Stimulated activated CD8-positive, alpha-beta memory T cell treated with anti-CD3 and anti-CD28 coated beads, Interleukin-12 subunit alpha, Interleukin-12 subunit beta, amount 100 ng/mL, for 24 hours (primary cell): ENCODE data around the gene ZNF493.

ENCODE experiments used
- DNase-seq: peaks from one replicate; pipeline ENCODE4 v3.0.0-alpha.2; 2020; ENCODE audit errors: extremely low read depth

Gene ZNF493

DNA sequence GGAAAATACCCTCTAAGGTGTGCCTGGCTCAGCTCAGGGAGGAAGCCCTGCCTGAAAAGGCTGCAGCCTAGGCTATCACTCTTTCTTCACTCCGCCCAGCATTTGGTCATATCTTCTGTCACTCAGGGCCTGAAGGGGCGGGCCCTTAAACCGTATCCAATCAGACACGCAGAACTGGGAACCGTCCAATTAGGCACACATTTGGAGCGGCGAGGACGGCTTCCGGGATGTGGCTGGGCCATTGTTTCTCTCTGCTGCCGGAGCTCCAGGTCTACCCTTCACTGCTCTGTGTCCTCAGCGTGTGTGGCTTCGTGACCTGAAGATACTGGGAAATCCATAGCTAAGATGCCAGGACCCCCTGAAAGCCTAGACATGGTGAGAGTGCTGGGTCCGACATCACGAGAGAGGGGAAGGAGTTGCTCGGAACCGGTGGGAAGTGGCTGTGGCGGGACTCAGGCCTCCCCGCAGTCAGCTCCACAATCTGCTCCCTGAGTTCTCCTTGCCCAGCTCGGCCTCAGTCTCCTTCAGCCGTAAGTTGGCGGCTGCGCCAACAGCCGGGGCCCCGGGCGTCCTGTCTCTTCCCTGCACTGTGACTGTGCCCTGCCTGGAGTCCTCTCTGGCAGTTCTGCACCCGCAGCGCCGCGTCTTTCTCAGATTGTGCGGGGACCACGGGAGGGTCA lies at the start of gene ZNF493:
ZNF493 (plus strand) TSS at position 241 of the 680 bp plus-strand sequence; CDS start at position 346, 105 bp downstream.
- DNase-seq = peak; percentile 76

DNA sequence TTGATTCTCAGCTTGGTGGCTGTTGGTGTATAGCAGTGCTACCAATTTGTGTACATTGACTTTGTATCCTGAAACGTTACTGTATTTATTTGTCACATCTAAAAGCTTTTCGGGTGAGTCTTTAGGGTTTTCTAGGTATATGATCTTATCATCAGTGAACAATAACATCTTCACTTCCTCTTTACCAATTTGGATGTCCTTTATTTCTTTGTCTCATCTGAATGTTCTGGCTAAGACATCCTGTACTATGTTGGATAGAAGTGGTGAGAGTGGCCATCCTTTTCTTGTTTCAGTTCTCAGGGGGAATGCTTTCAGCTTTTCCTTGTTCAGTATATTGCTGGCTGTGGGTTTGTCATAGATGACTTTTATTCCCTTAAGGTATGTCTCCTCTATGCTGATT lies 44.1 kb upstream of the ZNF493 start:
- DNase-seq = no peak

DNA sequence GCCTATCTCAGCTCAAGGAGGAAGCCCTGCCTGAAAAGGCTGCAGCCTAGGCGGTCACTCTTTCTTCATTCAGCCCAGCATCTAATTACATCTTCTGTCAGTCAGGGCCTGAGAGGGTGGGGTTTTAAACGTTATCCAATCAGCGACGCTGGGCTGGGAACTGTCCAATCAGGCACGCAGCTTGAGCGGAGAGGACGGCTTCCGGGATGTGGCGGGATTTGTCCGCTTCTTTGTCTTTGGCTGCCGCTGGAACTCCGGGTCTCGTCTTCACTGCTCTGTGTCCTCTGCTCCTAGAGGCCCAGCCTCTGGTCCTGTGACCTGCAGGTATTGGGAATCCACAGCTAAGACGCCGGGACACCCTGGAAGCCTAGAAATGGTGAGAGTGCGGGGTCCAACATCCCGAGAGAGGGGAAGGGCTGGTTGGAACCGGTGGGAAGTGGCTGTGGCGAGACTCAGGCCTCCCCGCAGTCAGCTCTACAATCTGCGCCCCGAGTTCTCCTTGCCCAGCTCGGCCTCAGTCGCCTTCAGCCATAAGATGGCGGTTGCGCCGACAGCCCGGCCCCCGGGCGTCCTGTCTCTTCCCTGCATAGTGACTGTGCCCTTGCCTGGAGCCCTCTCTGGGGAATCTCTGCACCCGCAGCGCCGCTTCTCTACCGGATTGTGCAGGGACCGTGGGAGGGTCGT lies 38.0 kb upstream of the ZNF493 start, which contains the start of gene ZNF738:
ZNF738 (plus strand) TSS at position 233 of the 684 bp plus-strand sequence; CDS start at position 374, 141 bp downstream.
- peak; percentile 52 for DNase-seq

DNA sequence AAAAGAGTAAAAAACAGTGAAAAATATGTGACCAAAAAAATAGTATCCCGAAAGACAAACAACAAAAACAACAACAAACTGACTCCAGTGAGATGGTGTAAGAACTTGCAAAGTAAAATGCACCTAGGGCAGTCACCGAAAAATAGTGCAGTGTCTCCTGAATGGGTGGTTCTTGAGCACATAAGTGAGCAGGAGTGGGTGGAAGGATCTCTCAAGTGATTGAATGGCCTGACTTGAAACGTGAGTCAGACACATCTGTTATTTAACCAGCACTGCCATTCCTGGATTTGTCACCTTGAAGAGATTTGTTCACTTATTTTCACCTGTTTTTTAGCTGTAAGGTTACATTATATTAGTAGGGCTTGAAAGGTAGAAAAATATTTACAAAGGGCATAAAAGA lies 34.6 kb upstream of the ZNF493 start:
- no peak for DNase-seq

DNA sequence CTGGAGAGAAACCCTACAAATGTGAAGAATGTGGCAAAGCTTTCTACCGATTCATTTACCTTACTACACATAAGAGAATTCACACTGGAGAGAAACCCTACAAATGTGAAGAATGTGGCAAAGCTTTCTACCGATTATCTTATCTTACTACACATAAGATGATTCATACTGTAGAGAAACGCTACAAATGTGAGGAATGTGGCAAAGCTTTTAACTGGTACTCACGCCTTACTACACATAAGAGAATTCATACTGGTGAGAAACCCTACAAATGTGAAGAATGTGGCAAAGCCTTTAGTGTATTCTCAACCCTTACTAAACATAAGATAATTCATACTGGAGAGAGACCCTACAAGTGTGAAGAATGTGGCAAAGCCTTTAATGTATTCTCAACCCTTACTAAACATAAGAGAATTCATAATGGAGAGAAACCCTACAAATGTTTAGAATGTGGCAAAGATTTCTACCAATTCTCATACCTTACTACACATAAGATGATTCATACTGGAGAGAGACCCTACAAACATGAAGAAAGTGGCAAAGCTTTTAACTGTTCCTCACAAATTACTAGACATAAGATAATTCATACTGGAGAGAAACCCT lies 12.9 kb upstream of the ZNF493 start:
- DNase-seq = no peak

DNA sequence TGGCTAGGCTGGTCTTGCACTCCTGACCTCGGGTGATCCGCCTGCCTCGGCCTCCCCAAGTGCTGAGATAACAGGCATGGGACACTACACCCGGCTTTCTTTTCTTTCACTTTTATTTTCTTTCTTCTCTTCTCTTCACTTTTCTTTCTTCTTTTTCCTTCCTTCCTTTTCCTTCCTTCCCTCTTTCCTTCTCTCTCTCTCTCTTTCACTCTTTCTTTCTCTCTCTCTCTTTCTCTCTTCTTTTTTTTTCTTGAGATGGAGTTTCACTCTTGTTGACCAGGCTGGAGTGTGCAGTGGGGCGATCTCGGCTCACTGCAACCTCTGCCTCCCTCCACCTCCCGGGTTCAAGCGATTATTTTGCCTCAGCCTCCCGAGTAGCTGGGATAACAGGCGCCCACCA lies 812 bp upstream of the ZNF493 start:
- DNase-seq = no peak

DNA sequence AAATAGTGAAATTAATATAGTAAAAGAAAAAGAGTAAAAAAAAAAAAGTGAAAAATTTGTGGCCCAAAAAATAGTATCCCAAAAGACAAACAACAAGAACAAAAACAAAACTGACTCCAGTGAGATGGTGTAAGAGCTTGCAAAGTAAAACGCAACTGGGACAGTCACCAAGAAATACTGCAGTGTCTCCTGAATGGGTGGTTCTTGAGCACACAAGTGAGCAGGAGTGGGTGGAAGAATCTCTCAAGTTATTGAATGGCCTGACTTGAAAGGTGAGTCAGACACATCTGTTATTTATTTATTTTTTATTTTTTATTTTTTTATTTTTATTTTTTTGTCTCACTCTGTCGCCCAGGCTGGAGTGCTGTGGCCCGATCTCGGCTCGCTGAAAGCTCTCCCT lies 1.9 kb downstream of the ZNF493 start:
- DNase-seq = no peak

DNA sequence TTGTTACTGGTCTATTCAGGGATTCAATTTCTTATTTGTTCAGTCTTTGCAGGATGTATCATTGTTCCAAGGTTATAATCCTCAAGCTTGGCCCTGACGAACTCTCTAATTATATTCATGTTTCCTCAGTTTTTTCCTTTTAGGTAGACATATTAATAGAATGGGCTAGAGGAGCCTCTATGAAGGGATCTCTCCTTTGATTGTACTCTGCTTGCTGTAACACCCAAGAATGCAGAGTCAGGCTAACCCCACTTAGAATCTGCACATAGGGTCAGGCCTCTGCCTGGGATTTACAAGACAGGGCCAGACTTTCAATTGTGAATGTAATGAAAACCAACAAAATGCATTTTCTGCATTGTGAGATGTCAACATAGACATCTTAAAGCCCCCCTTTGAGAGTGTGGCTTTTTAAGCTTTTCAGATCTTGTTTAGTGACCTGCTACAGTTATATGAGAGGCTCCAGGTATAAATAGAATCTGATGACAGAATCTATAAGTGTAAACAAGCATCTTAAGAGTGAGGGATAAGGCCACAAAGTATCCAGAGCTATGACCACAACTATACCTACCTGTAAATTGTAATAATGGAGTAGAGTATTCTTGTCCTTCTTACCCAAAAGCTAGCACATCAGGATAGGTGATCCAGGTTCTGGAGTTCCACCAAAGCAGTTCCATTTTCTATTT lies 5.5 kb downstream of the ZNF493 start:
- DNase-seq = no peak

DNA sequence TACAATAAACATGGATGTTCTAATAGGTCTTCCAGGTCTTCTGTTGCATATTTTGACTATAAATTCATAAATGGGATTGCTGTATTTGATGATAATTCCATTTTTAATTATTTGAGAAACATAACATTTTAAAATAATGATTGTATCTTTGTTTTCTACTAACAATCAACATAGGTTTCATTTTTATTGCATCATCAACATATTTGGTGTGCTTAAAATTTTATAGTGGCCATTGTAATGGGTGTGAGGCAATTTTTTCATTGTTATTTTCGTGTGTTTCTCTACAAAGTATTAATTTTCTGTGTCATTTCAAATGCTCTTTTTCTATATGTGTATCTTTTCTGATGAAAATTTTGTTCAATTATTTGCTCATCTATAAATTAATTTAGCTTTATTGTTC lies 13.2 kb downstream of the ZNF493 start:
- DNase-seq = no peak

DNA sequence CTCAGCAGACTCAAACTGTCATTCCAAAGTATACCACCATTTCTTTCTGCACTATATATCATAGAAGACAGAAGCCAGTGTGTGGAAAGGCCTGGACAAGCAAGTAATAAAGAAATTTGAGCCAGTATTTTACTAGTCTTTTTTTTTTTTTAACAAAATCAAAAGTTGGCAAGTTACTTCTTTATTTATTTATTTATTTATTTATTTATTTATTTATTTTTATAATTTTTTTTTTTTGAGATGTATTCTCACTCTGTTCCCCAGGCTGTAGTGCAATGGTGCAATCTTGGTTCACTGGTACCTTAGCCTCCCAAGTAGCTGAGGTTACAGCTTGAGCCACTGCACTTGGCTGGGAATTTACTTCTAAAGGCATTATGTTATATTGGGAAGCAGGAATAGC lies 25.3 kb downstream of the ZNF493 start:
- DNase-seq = no peak

DNA sequence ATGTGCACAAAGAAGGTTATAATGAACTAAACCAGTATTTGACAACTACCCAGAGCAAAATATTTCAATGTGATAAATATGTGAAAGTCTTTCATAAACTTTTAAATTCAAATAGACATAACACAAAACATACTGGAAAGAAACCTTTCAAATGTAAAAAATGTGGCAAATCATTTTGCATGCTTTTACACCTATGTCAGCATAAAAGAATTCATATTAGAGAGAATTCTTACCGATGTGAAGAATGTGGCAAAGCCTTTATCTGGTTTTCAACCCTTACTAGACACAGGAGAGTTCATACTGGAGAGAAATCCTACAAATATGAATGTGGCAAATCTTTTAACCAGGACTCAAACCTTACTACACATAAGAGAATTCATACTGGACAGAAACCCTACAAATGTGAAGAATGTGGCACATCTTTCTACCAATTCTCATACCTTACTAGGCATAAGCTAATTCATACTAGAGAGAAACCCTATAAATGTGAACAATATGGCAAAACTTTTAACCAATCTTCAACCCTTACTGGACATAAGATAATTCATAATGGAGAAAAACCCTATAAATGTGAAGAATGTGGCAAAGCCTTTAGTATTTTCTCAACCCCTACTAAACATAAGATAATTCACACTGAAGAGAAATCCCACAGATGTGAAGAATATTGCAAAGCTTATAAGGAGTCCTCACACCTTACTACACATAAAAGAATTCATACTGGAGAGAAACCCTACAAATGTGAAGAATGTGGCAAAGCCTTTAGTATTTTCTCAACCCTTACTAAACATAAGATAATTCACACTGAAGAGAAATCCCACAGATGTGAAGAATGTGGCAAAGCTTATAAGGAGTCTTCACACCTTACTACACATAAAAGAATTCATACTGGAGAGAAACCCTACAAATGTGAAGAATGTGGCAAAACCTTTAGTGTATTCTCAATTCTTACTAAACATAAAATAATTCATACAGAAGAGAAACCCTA lies 26.4 kb downstream of the ZNF493 start:
- no peak for DNase-seq

DNA sequence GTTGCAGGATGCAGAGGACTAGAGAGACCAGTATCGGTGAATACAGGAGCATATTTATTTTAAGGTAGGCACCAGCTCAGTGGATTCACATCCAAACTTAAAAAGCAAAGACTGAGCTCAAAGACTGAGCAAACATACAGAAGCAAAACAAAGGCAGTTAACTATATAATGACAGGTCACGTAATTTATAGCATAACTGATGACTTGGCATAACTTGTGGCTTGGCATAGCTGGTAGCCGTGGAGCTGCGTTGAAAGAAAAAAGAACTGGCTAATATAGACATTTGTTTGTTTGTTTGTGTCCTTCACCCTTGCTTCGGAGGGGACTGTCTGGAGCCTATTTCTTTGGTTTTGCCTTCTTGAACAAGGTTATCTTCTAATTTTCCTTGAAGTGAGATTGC lies 33.7 kb downstream of the ZNF493 start:
- DNase-seq = no peak

DNA sequence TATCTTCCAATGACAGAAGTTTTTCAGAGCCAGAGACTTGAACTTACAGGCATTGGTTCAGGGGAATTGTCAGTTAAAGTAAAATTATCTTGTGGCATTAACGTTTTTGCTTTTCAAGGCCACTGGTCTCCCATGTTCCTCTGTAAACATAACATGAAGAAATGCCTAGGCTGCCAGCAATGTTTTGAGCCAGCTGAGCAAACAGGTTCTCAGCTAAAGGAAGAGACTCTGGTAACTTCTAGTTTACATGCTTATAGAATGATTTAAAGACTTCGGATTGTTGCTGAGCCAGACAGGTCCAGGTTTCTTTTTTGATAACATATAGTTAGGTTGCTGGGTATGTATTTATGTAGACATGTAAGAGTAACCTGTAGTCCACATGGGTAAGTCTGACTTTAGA lies 35.7 kb downstream of the ZNF493 start:
- DNase-seq = no peak

DNA sequence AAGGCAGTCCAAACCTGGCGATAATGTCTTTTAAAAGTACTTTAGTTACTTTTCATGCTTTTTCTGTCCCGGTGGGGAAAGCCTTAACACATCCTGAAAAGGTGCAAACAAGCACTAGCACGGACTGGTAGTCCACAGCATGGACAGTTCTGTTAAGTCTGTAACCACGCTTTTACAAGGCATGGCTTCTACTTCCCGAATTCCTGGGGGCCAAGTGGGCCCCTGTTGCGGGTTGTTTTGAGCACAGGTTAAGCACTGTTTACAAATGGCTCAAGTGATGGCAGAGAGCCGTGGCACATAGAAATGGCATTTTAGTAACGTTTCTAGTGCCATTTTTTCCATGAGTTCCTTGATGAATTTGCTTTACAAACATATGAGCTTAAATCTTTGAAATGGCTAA lies 37.6 kb downstream of the ZNF493 start:
- DNase-seq = no peak

DNA sequence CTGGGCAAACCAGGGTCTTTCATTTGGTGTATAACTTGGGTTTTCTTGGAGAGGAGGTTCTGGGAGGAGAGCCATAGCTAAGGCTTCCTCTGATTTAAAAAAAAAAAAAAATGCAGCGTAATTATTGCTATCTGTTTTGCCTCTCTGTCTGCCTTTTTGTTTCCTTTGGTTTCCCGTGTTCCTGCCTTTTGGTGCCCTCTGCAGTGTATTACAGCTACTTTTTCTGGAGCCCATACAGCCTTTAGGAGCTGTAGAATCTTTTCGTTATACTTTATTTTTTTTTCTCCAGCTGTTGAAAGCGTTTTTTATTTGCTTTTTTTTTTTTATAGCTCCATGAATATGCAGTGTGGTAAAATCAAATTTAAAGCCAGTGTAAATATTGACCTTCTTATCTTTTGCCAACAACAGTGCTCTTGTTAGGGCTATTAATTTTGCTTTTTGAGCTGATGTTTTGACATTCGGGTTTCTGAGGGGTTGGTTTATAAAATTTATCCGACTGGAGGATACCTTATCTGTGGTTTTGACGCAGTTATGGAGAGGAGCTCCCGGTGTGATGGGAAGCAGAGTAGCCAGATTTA lies 38.1 kb downstream of the ZNF493 start:
- DNase-seq = no peak

DNA sequence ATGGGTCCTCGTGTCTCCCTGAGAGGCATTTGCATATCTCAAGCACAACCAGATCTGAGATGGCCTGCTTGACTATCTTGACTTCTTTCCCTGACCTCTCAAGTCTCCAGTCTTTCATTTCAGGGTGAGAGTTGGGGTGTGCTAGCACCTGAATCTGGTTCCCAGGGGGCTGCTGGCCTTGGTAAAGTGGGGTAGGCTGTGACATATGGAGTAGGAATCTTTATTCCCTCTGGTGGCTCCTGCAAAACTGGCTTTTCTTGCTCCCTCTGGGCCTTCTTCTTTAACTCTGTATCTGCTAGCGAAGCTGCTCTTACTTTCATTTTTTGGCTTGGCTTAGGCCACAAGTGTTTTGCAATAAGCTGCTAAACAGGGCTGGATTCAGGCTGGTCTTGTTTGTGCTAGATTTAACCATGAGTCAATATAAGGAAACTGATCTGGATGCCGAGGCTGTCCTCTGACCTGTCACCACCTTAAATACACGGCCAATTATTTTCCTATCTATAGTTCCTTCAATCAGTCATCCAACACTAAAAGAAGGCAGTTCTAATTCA lies 42.3 kb downstream of the ZNF493 start:
- DNase-seq = no peak

DNA sequence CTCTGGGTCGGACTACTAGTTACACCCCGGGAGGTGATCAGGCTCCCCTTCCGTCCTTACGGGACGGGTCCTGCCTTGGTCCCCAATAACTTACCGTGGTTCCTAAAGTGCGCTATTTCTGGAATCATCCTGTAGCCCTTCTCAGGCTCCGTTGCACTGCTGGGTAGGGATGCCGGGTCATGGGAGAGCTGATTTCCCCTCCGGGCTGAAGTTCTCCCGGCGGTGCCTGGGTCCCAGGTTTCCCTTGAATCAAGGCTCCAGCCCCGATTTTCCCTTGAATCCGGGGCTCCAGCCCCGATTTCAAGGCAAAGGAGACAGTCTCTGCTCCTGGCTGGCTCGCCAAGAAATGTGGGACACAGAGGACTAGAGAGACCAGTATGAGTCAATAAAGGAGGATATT lies 43.4 kb downstream of the ZNF493 start:
- no peak for DNase-seq

DNA sequence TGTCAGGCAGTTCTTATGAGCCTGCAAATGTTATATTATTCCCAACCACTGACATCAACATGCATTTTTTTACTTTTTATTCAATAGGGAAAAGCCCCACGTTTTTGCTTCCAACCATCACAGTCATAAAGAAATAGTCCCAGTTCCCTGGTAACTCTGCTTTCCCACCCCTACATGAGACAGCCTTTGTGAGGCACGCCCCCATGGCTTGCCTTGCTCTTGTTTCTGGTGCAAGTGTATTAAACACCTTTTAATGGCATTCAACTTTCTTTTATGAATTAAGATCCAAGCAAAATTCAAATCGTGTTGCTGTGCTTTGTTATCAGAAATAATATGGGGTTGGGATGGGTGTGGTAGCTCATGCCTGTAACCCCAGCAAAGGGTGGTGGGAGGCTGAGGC lies 54.3 kb downstream of the ZNF493 start:
- no peak for DNase-seq

DNA sequence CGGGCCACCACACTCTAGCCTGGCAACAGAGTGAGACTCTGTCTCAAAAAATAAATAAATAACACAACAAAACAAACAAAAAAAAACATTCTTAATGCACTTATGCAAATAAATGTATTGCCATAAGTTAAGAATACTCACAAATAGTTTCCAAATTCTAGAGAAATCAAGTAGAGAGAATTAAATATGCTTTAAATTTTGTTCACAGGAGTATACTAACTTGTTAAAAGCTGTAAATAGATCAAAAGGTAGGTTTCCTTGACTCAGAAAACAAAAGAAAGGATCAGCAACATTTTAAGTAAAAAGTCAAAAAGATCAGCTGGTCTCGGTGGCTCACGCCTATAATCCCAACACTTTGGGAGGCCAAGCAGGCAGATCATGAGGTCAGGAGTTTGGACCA lies 58.0 kb downstream of the ZNF493 start:
- DNase-seq = no peak

DNA sequence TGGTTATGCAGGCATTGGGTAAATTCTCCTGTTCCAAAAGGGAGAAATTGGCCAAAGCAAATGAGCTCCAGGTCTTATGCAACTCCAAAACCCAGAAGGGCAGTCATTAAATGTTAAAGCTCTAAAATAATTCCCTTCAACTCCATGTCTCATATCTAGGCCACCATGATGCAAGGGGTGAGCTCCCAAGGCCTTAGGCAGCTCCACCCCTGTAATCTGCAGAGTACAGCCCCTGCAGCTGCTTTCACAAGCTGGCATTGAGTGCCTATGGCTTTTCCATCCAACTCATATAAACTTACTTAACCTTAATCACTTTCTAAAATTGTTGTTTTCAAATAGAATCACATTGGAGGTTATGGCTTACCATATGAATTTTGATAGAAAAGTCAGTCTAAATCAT lies 63.8 kb downstream of the ZNF493 start:
- DNase-seq = no peak

DNA sequence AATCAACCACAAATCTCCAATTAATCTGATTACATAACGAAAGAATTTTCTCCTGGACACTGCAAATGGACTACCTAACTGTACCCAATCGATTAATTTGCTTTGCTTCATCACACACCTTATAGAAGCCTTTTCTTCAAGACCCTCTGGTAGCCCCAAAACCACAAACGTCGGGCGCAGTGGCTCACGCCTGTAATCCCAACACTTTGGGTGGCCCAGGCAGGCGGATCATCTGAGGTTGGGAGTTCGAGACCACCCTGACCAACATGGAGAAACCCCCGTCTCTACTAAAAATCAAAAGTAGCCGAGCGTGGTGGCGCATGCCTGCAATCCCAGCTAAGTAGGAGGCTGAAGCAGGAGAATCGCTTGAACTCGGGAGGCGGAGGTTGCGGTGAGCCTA lies 65.6 kb downstream of the ZNF493 start:
- DNase-seq = no peak
